SK-N-SH treated with all-trans-retinoic acid at 6 μM for 48 hours (cell line): ENCODE data around the gene LRMDA.

ENCODE experiments used
- CREB5 ChIP-seq: fragments of 250-450 bp; sonication (Bioruptor Pico); IDR thresholded peaks from 2 replicates; pipeline ENCODE4 v1.5.1; 2020; ENCODE audit warnings: low read depth, mild to moderate bottlenecking, moderate library complexity
- CSDC2 ChIP-seq: fragments of 250-450 bp; sonication (Bioruptor Pico); IDR thresholded peaks from 2 replicates; pipeline ENCODE4 v1.5.0; 2020; ENCODE audit warnings: mild to moderate bottlenecking, moderate library complexity
- GLIS3 ChIP-seq: fragments of 250-450 bp; sonication (Bioruptor Pico); IDR thresholded peaks from 2 replicates; pipeline ENCODE4 v1.5.0; 2020; ENCODE audit warnings: mild to moderate bottlenecking, moderate library complexity
- ISL1 ChIP-seq: fragments of 250-450 bp; sonication (Bioruptor Pico); IDR thresholded peaks from 2 replicates; pipeline ENCODE4 v2.1.2; 2022; ENCODE audit warnings: mild to moderate bottlenecking, moderate library complexity
- TOX ChIP-seq: fragments of 250-450 bp; sonication (Bioruptor Pico); IDR thresholded peaks from 2 replicates; pipeline ENCODE4 v1.8.0; 2021; ENCODE audit warnings: mild to moderate bottlenecking, moderate library complexity, borderline replicate concordance
- ZFP30 ChIP-seq: fragments of 450-650 bp; formaldehyde crosslinking; IDR thresholded peaks from 2 replicates; pipeline ENCODE4 v1.5.0; 2022; ENCODE audit warnings: mild to moderate bottlenecking, moderate library complexity
- ZNF8 ChIP-seq: fragments of 450-650 bp; formaldehyde crosslinking; IDR thresholded peaks from 2 replicates; pipeline ENCODE4 v1.5.0; 2020; ENCODE audit warnings: mild to moderate bottlenecking, moderate library complexity
- TF ChIP-seq, protein P1 (sequence below): fragments of 250-450 bp; sonication (Bioruptor Pico); IDR thresholded peaks from 2 replicates; pipeline ENCODE4 v1.8.0; 2021; ENCODE audit warnings: low read depth, mild to moderate bottlenecking, moderate library complexity, borderline replicate concordance

GRCh38 chr10:76036962-76037361 lies 605.5 kb downstream of the LRMDA start:
- TF ChIP-seq GLIS3, result no peak
- TF ChIP-seq TOX (CRISPR knock-in tag), result no peak
- TF ChIP-seq CSDC2 (CRISPR knock-in tag), result no peak
- TF ChIP-seq ZFP30 (CRISPR knock-in tag), result no peak
- TF ChIP-seq, protein P1, sequence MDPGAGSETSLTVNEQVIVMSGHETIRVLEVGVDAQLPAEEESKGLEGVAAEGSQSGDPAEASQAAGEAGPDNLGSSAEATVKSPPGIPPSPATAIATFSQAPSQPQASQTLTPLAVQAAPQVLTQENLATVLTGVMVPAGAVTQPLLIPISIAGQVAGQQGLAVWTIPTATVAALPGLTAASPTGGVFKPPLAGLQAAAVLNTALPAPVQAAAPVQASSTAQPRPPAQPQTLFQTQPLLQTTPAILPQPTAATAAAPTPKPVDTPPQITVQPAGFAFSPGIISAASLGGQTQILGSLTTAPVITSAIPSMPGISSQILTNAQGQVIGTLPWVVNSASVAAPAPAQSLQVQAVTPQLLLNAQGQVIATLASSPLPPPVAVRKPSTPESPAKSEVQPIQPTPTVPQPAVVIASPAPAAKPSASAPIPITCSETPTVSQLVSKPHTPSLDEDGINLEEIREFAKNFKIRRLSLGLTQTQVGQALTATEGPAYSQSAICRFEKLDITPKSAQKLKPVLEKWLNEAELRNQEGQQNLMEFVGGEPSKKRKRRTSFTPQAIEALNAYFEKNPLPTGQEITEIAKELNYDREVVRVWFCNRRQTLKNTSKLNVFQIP, result no peak
- TF ChIP-seq ZNF8 (CRISPR knock-in tag), result no peak
- TF ChIP-seq CREB5, result no peak
- TF ChIP-seq ISL1 (CRISPR knock-in tag), result no peak
